Lower lobe of right lung (tissue), 2 donors: Measurements from ENCODE around the gene XPO6. TPM values are rescaled to one million over a fixed set of nuclear protein-coding genes. Genes with fewer than 3 reads are reported as not detected.

ENCODE experiments used
- ATAC-seq, 2 donors: fragments of 200-7000 bp; cut with Tn5 transposase; one replicate each; pipeline ENCODE4 v1.9.1; 2020 to 2022; ENCODE audit warnings: mild to moderate bottlenecking in 2 of 2, moderate library complexity in 2 of 2
- DNase-seq: peaks from one replicate; pipeline ENCODE4 v3.0.0-alpha.2; 2020
- H3K27ac ChIP-seq: fragments of 200-600 bp; one replicate; pipeline ENCODE4 v1.8.0; 2022
- H3K27me3 ChIP-seq: fragments of 200-600 bp; one replicate; pipeline ENCODE4 v1.8.0; 2022; ENCODE audit warnings: low read depth
- H3K36me3 ChIP-seq: fragments of 200-600 bp; one replicate; pipeline ENCODE4 v1.8.0; 2022; ENCODE audit warnings: mild to moderate bottlenecking
- H3K4me1 ChIP-seq: fragments of 200-600 bp; one replicate; pipeline ENCODE4 v1.8.0; 2022
- H3K4me3 ChIP-seq: fragments of 200-600 bp; one replicate; pipeline ENCODE4 v1.8.0; 2022; ENCODE audit warnings: mild to moderate bottlenecking
- H3K9me3 ChIP-seq: fragments of 200-600 bp; one replicate; pipeline ENCODE4 v1.8.0; 2022
- CTCF ChIP-seq: fragments of 200-600 bp; IDR thresholded peaks from one replicate; pipeline ENCODE4 v1.8.0; 2022; ENCODE audit warnings: antibody characterized with exemption, mild to moderate bottlenecking
- intact Hi-C: fragments of 100-400 bp; cut with DNase I; formaldehyde crosslinking; loops from one replicate; pipeline ENCODE4 v1.11.0; 2022
- total RNA-seq: library from RNA; stranded (reverse); fragmentation: NEBNext Ultra II Directional; extraction: Animal tissue kit (Norgen Biotek cat#: 25700); gene quantifications from one replicate; pipeline ENCODE4 v1.2.1, GENCODE V29; 2021
- donor health status: DM: no; HTN: yes; CAD: no; lungs with severe emphysema.

The XPO6 gene
- total RNA-seq, 1 donor from 2014 or later: 106 TPM

DNA sequence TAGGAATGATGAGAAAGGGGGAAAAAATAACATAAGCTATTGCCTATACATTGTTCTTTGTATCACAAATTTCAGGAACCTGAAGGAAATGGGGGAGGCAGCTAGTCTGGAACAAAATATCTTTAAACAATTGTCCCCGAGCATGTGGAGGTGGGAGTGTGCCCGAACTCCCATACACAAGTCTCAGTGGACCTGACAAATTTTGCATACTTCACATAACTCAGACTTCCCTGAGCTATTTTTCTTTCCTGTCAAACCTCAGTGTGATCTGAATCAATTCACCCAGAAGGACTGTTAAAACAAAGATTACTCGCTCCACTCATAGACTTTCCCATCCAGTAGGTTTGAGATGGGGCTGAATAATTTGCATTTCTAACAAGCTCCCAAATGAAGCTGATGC lies 1.6 kb upstream of the XPO6 start:
- peaks cover 33% of the 10 kb centered on the region for H3K4me1 ChIP-seq
- no peak for TF ChIP-seq CTCF
- no peak for DNase-seq
- intact Hi-C loops: no loop called here
- H3K4me3 ChIP-seq: no peak overlapping the region
- H3K9me3 ChIP-seq: no peaks in the 10 kb centered on the region
- no peak for ATAC-seq
- H3K27me3 ChIP-seq: no peaks in the 10 kb centered on the region
- H3K36me3 ChIP-seq: peaks cover 15% of the 10 kb centered on the region
- H3K27ac ChIP-seq: no peak overlapping the region

DNA sequence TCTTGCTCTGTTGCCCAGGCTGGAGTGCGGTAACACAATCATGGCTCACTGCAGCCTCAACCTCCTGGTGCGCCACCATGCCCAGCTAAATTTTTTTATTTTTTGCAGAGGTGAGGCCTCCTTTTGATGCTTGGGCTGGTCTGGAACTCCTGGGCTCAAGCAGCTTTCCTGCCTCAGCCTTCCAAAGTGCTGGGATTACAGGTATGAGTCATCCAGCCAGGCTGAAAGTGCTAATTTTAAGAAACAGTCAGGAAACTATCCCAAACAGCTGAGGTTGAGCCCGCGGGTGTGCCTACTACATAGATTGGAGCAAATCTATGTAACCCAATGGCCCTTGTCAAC lies 738 bp upstream of the XPO6 start:
- DNase-seq (no peak), ATAC-seq (no peak)
- H3K9me3 ChIP-seq: no peaks in the 10 kb centered on the region
- H3K36me3 ChIP-seq: peaks cover 21% of the 10 kb centered on the region
- TF ChIP-seq CTCF: no peak
- peak overlapping the region; percentile 88 for H3K4me3 ChIP-seq
- peaks cover 36% of the 10 kb centered on the region for H3K4me1 ChIP-seq
- intact Hi-C loops: no loop called here
- H3K27ac ChIP-seq: peak overlapping the region; percentile 85
- no peaks in the 10 kb centered on the region for H3K27me3 ChIP-seq

- no peak for TF ChIP-seq CTCF
- Histone ChIP-seq H3K4me3 (peak overlapping the region; percentile 88), H3K27me3 (no peaks in the 10 kb centered on the region), H3K9me3 (no peaks in the 10 kb centered on the region), H3K27ac (peak overlapping the region; percentile 85), H3K4me1 (peaks cover 36% of the 10 kb centered on the region), H3K36me3 (peaks cover 35% of the 10 kb centered on the region)
- intact Hi-C loops: no loop called here
- peak; percentile 78 for DNase-seq
- peak; percentile 80 for ATAC-seq
These were observed 681 bp downstream of the XPO6 start for GRCh38 chr16:28210979-28211588.

DNA sequence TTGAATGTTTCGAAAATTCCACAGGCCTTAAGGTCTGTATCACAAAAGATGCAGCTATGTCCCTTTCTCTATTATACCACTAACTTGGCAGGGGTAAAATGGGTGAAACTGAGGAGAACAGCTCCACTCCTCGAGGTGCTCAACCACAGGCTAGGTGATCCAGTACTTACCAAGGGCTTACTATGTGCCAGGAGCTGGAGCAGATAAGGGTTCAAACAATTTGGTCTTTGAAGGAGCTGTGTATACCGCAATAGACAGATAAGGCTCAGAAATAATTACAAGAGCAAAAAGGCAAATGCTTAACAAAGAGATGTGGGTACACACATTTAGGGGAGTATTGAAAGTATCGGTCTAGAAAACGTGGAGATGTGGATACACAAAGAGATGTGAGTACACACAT lies 1.5 kb downstream of the XPO6 start:
- H3K9me3 ChIP-seq: no peaks in the 10 kb centered on the region
- H3K27me3 ChIP-seq: no peaks in the 10 kb centered on the region
- intact Hi-C loops: no loop called here
- H3K4me3 ChIP-seq: peak overlapping the region; percentile 88
- no peak for ATAC-seq
- peak overlapping the region; percentile 85 for H3K27ac ChIP-seq
- H3K4me1 ChIP-seq: peaks cover 36% of the 10 kb centered on the region
- DNase-seq: no peak
- no peak for TF ChIP-seq CTCF
- H3K36me3 ChIP-seq: peaks cover 42% of the 10 kb centered on the region

- no peak for TF ChIP-seq CTCF
- peaks cover 36% of the 10 kb centered on the region for H3K4me1 ChIP-seq
- peaks cover 57% of the 10 kb centered on the region for H3K36me3 ChIP-seq
- intact Hi-C loops: no loop called here
- H3K9me3 ChIP-seq: no peaks in the 10 kb centered on the region
- H3K27me3 ChIP-seq: no peaks in the 10 kb centered on the region
- H3K27ac ChIP-seq: no peak overlapping the region
- DNase-seq (no peak), ATAC-seq (no peak)
- H3K4me3 ChIP-seq: no peak overlapping the region
These were observed 2.9 kb downstream of the XPO6 start for GRCh38 chr16:28208824-28209223.
